Measurements from ENCODE around the gene PSMD4. TPM values are rescaled to one million over a fixed set of nuclear protein-coding genes. Genes with fewer than 3 reads are reported as not detected.

The PSMD4 gene
- total and polyA plus RNA-seq, 2 of the 8 experiments (the other 6 are each of a cell fraction or from before 2014, with no cell fraction given): 216 to 284 TPM

- H3K56ac ChIP-seq (replicated peaks; ENCODE audit: insufficient read length, low read depth, low read length): no peak overlapping the region
- H4K91ac ChIP-seq (replicated peaks; ENCODE audit: insufficient read length, low read length): no peak overlapping the region
- no peak overlapping the region for H3K4ac ChIP-seq (replicated peaks; ENCODE audit: insufficient read length, low read depth, low read length)
- H3K79me2 ChIP-seq (ENCODE audit: control insufficient read depth in 1 of 2, insufficient read depth in 2 of 2, low read length in 2 of 2): peaks cover 12 to 60% of the 10 kb centered on the region in 2 experiments; a peak in 3 of 4 replicates
- DNase-seq (ENCODE audit: low read depth in 1 of 2, low spot score in 2 of 2): no peak
- H2BK120ac ChIP-seq (replicated peaks; ENCODE audit: low read depth, low read length): no peak overlapping the region
- POLR2A ChIA-PET (ENCODE audit: partially characterized antibody): no interaction called here
- no peak overlapping the region for H3K4me2 ChIP-seq (ENCODE audit: insufficient read depth in 1 of 2, low read depth in 2 of 2, low read length in 2 of 2)
- H3K9ac ChIP-seq (replicated peaks in 1 of 4; ENCODE audit: extremely low read depth in 1 of 4, low read depth in 3 of 4, low read length in 3 of 4): no peak overlapping the region
- H3K36me3 ChIP-seq (ENCODE audit: control insufficient read depth in 2 of 4, insufficient read depth in 4 of 4, low read length in 3 of 4): peaks cover 0 to 16% (median 6%) of the 10 kb centered on the region in 4 experiments; a peak in 4 of 8 replicates
- H4K5ac ChIP-seq (ENCODE audit: insufficient read length, low read depth, low read length): no peak overlapping the region
- no peak overlapping the region for H4K8ac ChIP-seq (ENCODE audit: extremely low read depth, insufficient read depth, low read length)
- H2BK12ac ChIP-seq (ENCODE audit: low read depth, low read length): no peak overlapping the region
- H2BK5ac ChIP-seq (ENCODE audit: low read depth, low read length): no peak overlapping the region
- H3K79me1 ChIP-seq (ENCODE audit: low read depth, low read length): no peaks in the 10 kb centered on the region; the same call in 1 of the 2 replicates
- FAIRE-seq: no peak
- no peak overlapping the region for H2BK20ac ChIP-seq (ENCODE audit: low read length)
- no peak overlapping the region for H3K18ac ChIP-seq (ENCODE audit: extremely low read depth, low read length)
- no peak overlapping the region for H3K27ac ChIP-seq (ENCODE audit: low read depth, low read length)
- no peaks in the 10 kb centered on the region for H3K27me3 ChIP-seq (replicated peaks in 1 of 4; ENCODE audit: control insufficient read depth in 3 of 4, extremely low read depth in 1 of 4, insufficient read depth in 3 of 4, low read length in 3 of 4)
- no peak overlapping the region for H3K23ac ChIP-seq (ENCODE audit: insufficient read length)
- no peak overlapping the region for H2BK15ac ChIP-seq (ENCODE audit: low read length)
- H3K23me2 ChIP-seq (ENCODE audit: low read depth, low read length): peaks cover 6% of the 10 kb centered on the region
- CTCF ChIA-PET (ENCODE audit: partially characterized antibody): interaction anchor here (7.7 kb wide), 1 partner anchor 7 kb away, joined by 44 read pairs; no protein-coding TSS in a partner anchor
- peaks cover 0 to 1% (median 0%) of the 10 kb centered on the region in 4 experiments; a peak in 1 of 7 replicates for H3K4me1 ChIP-seq (replicated peaks in 1 of 4; ENCODE audit: control insufficient read depth in 3 of 4, insufficient read depth in 4 of 4, low read length in 3 of 4)
- H3K14ac ChIP-seq (ENCODE audit: insufficient read length): no peak overlapping the region
- 93% methylated on average over 2 of the region's 2 CpGs; no CpG with 5 or more reads in 1 of the 2 experiments for WGBS, 2 experiments (ENCODE audit: extremely low coverage in 1 of 2, insufficient coverage in 1 of 2, insufficient read length in 1 of 2, insufficient replicate concordance in 2 of 2, low coverage in 1 of 2, low lambda C conversion rate in 2 of 2, missing lambda C conversion rate in 1 of 2)
- H2AK5ac ChIP-seq (ENCODE audit: low read depth, low read length): no peak overlapping the region
- H3K4me3 ChIP-seq (ENCODE audit: extremely low read depth in 1 of 4, insufficient read depth in 2 of 4, low read depth in 3 of 4, low read length in 4 of 4): no peak overlapping the region
- no peak overlapping the region for H2AFZ ChIP-seq (ENCODE audit: low read length)
- H4K20me1 ChIP-seq (replicated peaks in 1 of 2; ENCODE audit: control insufficient read depth in 1 of 2, insufficient read depth in 2 of 2, low read length in 2 of 2): peaks cover 2 to 4% of the 10 kb centered on the region in 2 experiments
- H3K9me3 ChIP-seq (ENCODE audit: insufficient read depth in 2 of 2, low read depth in 1 of 2, low read length in 1 of 2): no peaks in the 10 kb centered on the region
- TF ChIP-seq BRCA1 (IDR thresholded peaks at IDR 0.05; ENCODE audit: low read depth, low read length) (no peak), RFX5 (IDR thresholded peaks at IDR 0.05; ENCODE audit: borderline replicate concordance, low read depth, low read length) (no peak), CTCF (IDR thresholded peaks at IDR 0.05; ENCODE audit: control extremely low read depth in 1 of 3, insufficient read depth in 1 of 3, low read depth in 1 of 3, low read length in 3 of 3) (no peak), CBX8 (IDR thresholded peaks at IDR 0.05; ENCODE audit: borderline replicate concordance, low read depth, low read length) (no peak), GTF2F1 (IDR thresholded peaks at IDR 0.05; ENCODE audit: borderline replicate concordance, low read depth, low read length) (no peak), KDM5A (IDR thresholded peaks at IDR 0.05; ENCODE audit: low read length) (no peak), SAP30 (IDR thresholded peaks at IDR 0.05; ENCODE audit: insufficient read depth, insufficient replicate concordance, low read length) (no peak), KDM4A (IDR thresholded peaks at IDR 0.05; ENCODE audit: low read depth, low read length, severe bottlenecking) (no peak), ASH2L (IDR thresholded peaks at IDR 0.05; ENCODE audit: low read length) (no peak), GABPA (IDR thresholded peaks at IDR 0.05; ENCODE audit: borderline replicate concordance, insufficient read depth, low read length) (no peak), JUND (IDR thresholded peaks at IDR 0.05; ENCODE audit: low read length) (no peak)
These were observed 4.8 kb downstream of the PSMD4 start for GRCh38 chr1:151259351-151259750.

Data from H1 (cell line).